HG03439 (cell line): Measurements from ENCODE around the gene CENPF.

Source experiments
- ATAC-seq: cut with Tn5 transposase; IDR thresholded peaks from one replicate; pipeline ENCODE4 v1.9.1; 2021; ENCODE audit warnings: mild to moderate bottlenecking, moderate library complexity; ENCODE audit not compliant: unreplicated experiment

Gene CENPF

GRCh38 chr1:214702556-214702955 is 99.6 kb downstream of the CENPF start:
- ATAC-seq: no peak

GRCh38 chr1:214707306-214708087 is 104.5 kb downstream of the CENPF start:
- no peak for ATAC-seq

- no peak for ATAC-seq
These were observed 105.4 kb downstream of the CENPF start for GRCh38 chr1:214708321-214708955.

GRCh38 chr1:214709241-214709640 is 106.2 kb downstream of the CENPF start:
- no peak for ATAC-seq

- ATAC-seq: no peak
These were observed 109.7 kb downstream of the CENPF start for GRCh38 chr1:214712737-214713136.
